GM06990 (cell line): ENCODE measurements around the gene C1RL.

ENCODE experiments used
- DNase-seq: peaks from one replicate; pipeline ENCODE4 v3.0.0-alpha.2; 2011; ENCODE audit not compliant: insufficient read length; ENCODE audit errors: extremely low read depth
- H3K27me3 ChIP-seq: replicated peaks from 2 replicates; pipeline ENCODE4 v1.6.0; 2011; ENCODE audit warnings: low read length; ENCODE audit not compliant: control insufficient read depth, insufficient read depth
- H3K36me3 ChIP-seq: 2 replicates; pipeline ENCODE4 v1.5.1; 2011; ENCODE audit warnings: low read length; ENCODE audit not compliant: control insufficient read depth, insufficient read depth
- H3K4me3 ChIP-seq: replicated peaks from 2 replicates; pipeline ENCODE4 v1.5.1; 2011; ENCODE audit warnings: low read depth, mild to moderate bottlenecking, control low read depth, low read length
- TF ChIP-seq, protein P1 (sequence below): IDR thresholded peaks from 2 replicates; pipeline ENCODE4 v1.5.1; 2011; ENCODE audit warnings: low read length, control low read depth, mild to moderate bottlenecking, inconsistent platforms; ENCODE audit not compliant: insufficient read depth, poor library complexity, severe bottlenecking

The C1RL gene

GRCh38 chr12:7108796-7109571, at the start of gene C1RL:
Gene C1RL (minus strand): TSS chr12:7109214. CDS start chr12:7109180, 34 bp downstream.
- H3K36me3 ChIP-seq: peaks cover 6% of the 10 kb centered on the region
- peak within 1 kb of the TSS; percentile 93 for H3K4me3 ChIP-seq
- H3K27me3 ChIP-seq: no peaks in the 10 kb centered on the region
- TF ChIP-seq, protein P1, sequence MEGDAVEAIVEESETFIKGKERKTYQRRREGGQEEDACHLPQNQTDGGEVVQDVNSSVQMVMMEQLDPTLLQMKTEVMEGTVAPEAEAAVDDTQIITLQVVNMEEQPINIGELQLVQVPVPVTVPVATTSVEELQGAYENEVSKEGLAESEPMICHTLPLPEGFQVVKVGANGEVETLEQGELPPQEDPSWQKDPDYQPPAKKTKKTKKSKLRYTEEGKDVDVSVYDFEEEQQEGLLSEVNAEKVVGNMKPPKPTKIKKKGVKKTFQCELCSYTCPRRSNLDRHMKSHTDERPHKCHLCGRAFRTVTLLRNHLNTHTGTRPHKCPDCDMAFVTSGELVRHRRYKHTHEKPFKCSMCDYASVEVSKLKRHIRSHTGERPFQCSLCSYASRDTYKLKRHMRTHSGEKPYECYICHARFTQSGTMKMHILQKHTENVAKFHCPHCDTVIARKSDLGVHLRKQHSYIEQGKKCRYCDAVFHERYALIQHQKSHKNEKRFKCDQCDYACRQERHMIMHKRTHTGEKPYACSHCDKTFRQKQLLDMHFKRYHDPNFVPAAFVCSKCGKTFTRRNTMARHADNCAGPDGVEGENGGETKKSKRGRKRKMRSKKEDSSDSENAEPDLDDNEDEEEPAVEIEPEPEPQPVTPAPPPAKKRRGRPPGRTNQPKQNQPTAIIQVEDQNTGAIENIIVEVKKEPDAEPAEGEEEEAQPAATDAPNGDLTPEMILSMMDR: peak; percentile 96
- DNase-seq: peak; percentile 83

DNA sequence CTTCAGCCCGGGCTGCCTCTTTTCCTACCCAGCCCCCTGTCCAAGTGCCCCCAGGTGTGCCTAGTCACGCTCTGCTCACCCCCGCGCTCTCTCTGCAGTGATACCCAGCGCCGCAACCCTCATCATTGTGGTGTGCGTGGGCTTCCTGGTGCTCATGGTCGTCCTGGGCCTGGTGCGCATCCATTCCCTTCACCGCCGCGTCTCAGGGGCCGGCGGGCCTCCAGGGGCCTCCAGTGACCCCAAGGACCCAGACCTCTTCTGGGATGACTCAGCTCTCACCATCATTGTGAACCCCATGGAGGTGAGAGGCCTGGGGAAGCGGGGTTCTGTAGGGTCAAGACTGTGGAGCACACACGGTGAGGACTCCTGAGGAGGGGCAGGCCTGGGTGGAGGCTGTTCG, 48.4 kb upstream of the C1RL start:
- peaks cover 5% of the 10 kb centered on the region for H3K36me3 ChIP-seq
- TF ChIP-seq, protein P1: no peak

DNA sequence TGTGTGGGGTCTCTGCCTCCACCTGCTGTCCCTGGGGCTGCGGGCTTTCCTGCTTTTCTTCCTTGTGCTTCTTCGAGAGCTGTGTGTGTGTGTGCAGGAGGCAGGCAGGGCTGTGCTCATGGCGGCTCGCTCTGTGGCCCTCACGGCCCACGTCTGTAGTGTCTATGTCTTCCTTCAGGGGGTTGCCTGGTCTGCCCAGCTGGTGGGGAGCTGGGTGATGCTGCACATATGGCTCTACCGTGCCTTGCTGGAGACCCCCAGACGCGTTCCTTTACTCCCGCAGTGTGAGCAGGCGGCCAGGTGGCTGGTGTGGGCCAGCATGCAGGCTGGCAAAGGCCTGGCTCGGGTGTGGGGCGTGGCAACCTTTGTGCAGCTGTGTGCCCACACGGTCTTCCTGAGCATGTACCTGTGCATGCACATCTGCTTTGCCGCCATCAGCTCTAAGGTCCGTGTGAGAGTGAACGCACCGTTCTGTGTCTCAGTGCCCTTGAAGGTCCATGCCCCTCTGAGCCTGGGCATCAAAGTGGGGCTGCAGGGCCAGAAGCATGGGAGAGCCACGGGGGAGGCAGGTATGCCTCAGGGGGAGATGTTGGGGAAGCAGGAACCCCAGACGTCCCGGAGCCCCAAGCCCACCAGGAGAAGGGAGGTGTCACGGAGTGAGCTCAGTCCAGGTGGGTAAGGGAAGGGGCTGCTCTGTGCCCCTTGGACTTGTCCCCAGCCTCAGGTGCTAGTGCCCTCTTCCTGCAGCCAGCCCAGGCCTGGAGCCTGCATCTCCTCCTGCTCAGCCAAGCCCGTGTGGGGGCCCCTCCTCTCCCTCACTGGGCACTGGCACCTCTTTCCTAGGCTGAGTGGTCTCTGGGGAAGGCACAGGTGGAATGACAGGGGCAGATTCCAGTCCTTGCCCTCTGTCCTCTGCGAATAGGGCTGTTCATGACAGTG, 47.5 kb upstream of the C1RL start:
- peaks cover 5% of the 10 kb centered on the region for H3K36me3 ChIP-seq
- no peak for DNase-seq
- H3K27me3 ChIP-seq: no peaks in the 10 kb centered on the region
- no peak overlapping the region for H3K4me3 ChIP-seq
- TF ChIP-seq, protein P1: no peak

More for the DNA sequence above, 48.4 kb upstream of the C1RL start:
- no peak for DNase-seq
- Histone ChIP-seq H3K4me3 (no peak overlapping the region), H3K27me3 (no peaks in the 10 kb centered on the region; the same call in 1 of the 2 replicates)

- TF ChIP-seq, protein P1: no peak
- peaks cover 10% of the 10 kb centered on the region for H3K36me3 ChIP-seq
- no peak for DNase-seq
Observed at GRCh38 chr12:7155471-7156034, 46.5 kb upstream of the C1RL start.

GRCh38 chr12:7154901-7155470, 46.0 kb upstream of the C1RL start:
- TF ChIP-seq, protein P1: no peak
- Histone ChIP-seq H3K4me3 (no peak overlapping the region), H3K36me3 (peaks cover 15% of the 10 kb centered on the region), H3K27me3 (no peaks in the 10 kb centered on the region)
- DNase-seq: no peak

More at GRCh38 chr12:7155471-7156034, 46.5 kb upstream of the C1RL start:
- H3K27me3 ChIP-seq: no peaks in the 10 kb centered on the region
- H3K4me3 ChIP-seq: no peak overlapping the region
